Measurements from ENCODE around the gene SPRYD3.

Gene SPRYD3

DNA sequence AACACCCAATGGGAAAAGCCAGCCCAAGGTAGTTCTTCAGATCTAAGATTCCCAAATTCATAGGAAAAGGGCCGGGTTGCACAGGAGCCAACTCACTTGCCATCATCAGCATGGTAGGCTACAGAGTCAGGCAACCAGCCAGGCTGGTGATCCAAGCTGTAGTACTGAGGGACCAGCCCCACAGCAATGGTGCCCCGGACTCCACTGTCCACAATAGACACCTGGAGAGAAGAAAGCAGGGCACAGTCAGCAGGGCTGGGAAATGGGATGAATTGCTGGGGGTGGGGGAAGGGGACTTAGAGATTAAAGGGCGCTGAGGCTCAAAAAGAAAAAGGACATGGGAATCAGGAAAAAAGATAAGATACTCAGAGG is 4.2 kb downstream of the SPRYD3 start:
- no peak for DNase-seq (ENCODE audit: low read depth)
- no peak overlapping the region for H3K4me3 ChIP-seq (ENCODE audit: control insufficient read depth, low read depth, low read length)

DNA sequence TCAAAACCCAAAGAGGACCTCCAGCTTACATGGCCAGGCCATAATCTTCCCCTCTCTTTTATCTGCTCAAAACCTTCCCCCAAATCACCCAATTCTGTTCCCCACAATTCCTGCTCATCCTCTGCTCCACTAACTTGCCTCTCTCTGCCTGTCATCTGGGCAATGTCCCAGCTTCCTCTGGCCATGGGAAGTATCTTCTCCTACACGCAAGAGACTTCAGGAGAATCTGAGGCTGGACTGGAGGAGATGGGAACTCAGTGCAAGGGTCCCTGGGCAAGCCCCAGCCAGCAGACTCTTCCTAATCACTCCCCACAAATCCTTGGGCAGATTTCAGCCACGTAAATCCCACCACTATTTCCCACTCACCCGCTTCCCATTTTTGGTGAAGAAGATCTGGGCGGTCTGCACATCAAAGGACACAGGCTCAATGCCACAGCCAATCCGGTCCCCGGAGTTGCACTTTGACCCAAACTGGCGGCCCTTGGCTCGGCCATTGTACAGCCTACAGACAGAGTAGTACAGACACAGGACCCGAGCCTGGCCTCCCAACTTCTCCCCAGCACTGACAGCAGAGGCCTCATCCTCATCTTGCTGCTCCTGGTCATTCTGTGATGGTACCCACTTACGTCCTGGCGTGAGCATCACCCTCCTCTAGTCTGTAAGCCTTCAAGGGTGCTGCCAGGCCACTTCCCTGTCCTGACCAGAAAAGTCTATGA is 4.7 kb downstream of the SPRYD3 start:
- TF ChIP-seq, protein P1, sequence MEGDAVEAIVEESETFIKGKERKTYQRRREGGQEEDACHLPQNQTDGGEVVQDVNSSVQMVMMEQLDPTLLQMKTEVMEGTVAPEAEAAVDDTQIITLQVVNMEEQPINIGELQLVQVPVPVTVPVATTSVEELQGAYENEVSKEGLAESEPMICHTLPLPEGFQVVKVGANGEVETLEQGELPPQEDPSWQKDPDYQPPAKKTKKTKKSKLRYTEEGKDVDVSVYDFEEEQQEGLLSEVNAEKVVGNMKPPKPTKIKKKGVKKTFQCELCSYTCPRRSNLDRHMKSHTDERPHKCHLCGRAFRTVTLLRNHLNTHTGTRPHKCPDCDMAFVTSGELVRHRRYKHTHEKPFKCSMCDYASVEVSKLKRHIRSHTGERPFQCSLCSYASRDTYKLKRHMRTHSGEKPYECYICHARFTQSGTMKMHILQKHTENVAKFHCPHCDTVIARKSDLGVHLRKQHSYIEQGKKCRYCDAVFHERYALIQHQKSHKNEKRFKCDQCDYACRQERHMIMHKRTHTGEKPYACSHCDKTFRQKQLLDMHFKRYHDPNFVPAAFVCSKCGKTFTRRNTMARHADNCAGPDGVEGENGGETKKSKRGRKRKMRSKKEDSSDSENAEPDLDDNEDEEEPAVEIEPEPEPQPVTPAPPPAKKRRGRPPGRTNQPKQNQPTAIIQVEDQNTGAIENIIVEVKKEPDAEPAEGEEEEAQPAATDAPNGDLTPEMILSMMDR (IDR thresholded peaks at IDR 0.05; ENCODE audit: control insufficient read depth, insufficient read depth, low read depth, low read length, missing control alignments): no peak
- no peak for DNase-seq (ENCODE audit: low read depth)
- H3K4me3 ChIP-seq (ENCODE audit: control insufficient read depth, low read depth, low read length): no peak overlapping the region

More for the DNA sequence above, 4.2 kb downstream of the SPRYD3 start:
- TF ChIP-seq, protein P1 (IDR thresholded peaks at IDR 0.05; ENCODE audit: control insufficient read depth, insufficient read depth, low read depth, low read length, missing control alignments): no peak

- TF ChIP-seq, protein P1 (IDR thresholded peaks at IDR 0.05; ENCODE audit: control insufficient read depth, insufficient read depth, low read depth, low read length, missing control alignments): no peak
- no peak for DNase-seq (ENCODE audit: low read depth)
- H3K4me3 ChIP-seq (ENCODE audit: control insufficient read depth, low read depth, low read length): no peak overlapping the region
Observed at GRCh38 chr12:53073881-53074280, 5.3 kb downstream of the SPRYD3 start.

GRCh38 chr12:53071591-53072551 is 7.3 kb downstream of the SPRYD3 start:
- DNase-seq (ENCODE audit: low read depth): no peak
- TF ChIP-seq, protein P1 (IDR thresholded peaks at IDR 0.05; ENCODE audit: control insufficient read depth, insufficient read depth, low read depth, low read length, missing control alignments): peak; percentile 14
- no peak overlapping the region for H3K4me3 ChIP-seq (ENCODE audit: control insufficient read depth, low read depth, low read length)

- TF ChIP-seq, protein P1 (IDR thresholded peaks at IDR 0.05; ENCODE audit: control insufficient read depth, insufficient read depth, low read depth, low read length, missing control alignments): no peak
- DNase-seq (ENCODE audit: low read depth): no peak
- H3K4me3 ChIP-seq (ENCODE audit: control insufficient read depth, low read depth, low read length): no peak overlapping the region
Observed at GRCh38 chr12:53070877-53071492, 8.2 kb downstream of the SPRYD3 start.

DNA sequence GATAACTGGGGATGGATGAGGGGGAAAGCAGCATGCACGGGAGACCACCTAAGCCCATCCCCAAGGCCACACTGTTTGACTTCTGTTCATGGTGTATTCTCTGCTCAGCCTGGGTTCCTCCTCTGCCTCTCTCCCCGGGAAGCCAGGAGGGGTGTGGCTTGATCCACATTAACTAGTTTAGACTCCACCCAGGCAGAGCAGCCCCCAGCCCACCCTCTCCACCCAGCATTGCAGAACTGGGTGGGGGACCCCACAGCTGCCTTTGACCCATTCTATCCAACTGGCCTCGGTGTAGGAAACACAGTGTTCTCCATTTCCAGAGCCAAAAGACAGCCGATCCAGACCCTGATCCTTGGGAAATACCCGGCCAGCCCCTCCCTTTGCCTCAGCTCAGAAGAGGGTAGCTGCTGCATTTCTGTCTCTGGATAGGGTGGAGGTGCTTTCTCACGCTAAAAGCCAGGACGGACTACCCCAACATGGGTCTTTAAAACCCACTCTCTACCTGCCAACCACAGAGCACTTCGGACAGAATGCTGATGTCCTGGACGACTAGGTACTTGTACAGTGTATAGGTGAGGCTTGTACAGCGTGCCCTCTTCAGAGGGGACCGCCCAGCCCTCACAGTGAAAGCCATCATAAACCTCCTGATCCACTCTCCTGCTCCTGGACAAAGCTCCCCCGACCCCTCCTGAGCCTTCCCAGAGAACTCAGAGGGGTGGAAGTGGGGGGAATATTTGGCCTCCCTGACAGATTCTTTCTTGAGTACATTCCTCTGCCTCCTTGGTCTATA is 9.4 kb downstream of the SPRYD3 start:
- no peak for DNase-seq (ENCODE audit: low read depth)
- TF ChIP-seq, protein P1 (IDR thresholded peaks at IDR 0.05; ENCODE audit: control insufficient read depth, insufficient read depth, low read depth, low read length, missing control alignments): no peak
- no peak overlapping the region for H3K4me3 ChIP-seq (ENCODE audit: control insufficient read depth, low read depth, low read length)

All from AG09309 (cell line).